Measurements from ENCODE around the gene ZNF384. TPM values are rescaled to one million over a fixed set of nuclear protein-coding genes. Genes with fewer than 3 reads are reported as not detected.

ZNF384 gene
- total and polyA plus RNA-seq, 2 experiments from 2014 or later: 20.5 to 35.9 TPM

GRCh38 chr12:6652391-6652790, 36.8 kb downstream of the ZNF384 start:
- H3K27me3 ChIP-seq (ENCODE audit: insufficient read depth): no peaks in the 10 kb centered on the region
- peaks cover 10% of the 10 kb centered on the region for H3K36me3 ChIP-seq (ENCODE audit: insufficient read depth)
- no peaks in the 10 kb centered on the region for H3K4me1 Mint-ChIP-seq
- H4K20me1 ChIP-seq (replicated peaks; ENCODE audit: insufficient read depth): peaks cover 7% of the 10 kb centered on the region; the same call in 1 of the 2 replicates
- no peaks in the 10 kb centered on the region for H3K27me3 Mint-ChIP-seq (ENCODE audit: insufficient read depth, low read depth, poor library complexity)
- no peak overlapping the region for H3K4me2 ChIP-seq
- no peak overlapping the region for H2AFZ ChIP-seq
- peaks cover 15% of the 10 kb centered on the region; the same call in 1 of the 2 replicates for H3F3A ChIP-seq (replicated peaks; ENCODE audit: low read depth)
- peak; percentile 62 for DNase-seq (ENCODE audit: low spot score)
- H3K36me3 Mint-ChIP-seq (ENCODE audit: low read depth): peaks cover 39% of the 10 kb centered on the region
- ATAC-seq: no peak
- no peak overlapping the region for H3K4me3 ChIP-seq
- no peaks in the 10 kb centered on the region for H3K9me2 ChIP-seq (ENCODE audit: insufficient read depth)
- no peaks in the 10 kb centered on the region for H3K4me1 ChIP-seq (ENCODE audit: insufficient read depth)
- H3K27ac ChIP-seq (ENCODE audit: low read depth): no peak overlapping the region
- no peaks in the 10 kb centered on the region for H3K79me2 ChIP-seq (replicated peaks; ENCODE audit: insufficient read depth)
- no peak overlapping the region for H3K27ac Mint-ChIP-seq
- no peaks in the 10 kb centered on the region; the same call in 2 of the 3 replicates for H3K9me3 Mint-ChIP-seq
- no peak for TF ChIP-seq JUNB (IDR thresholded peaks at IDR 0.05; ENCODE audit: unreplicated experiment)
- peak; percentile 39 to 49 for TF ChIP-seq CTCF (conservative IDR thresholded peaks at IDR 0.05; ENCODE audit: low read depth in 2 of 2)
- no peak overlapping the region; the same call in 2 of the 3 replicates for H3K4me3 Mint-ChIP-seq

GRCh38 chr12:6650832-6651231, 38.3 kb downstream of the ZNF384 start:
- Histone ChIP-seq H3K79me2 (replicated peaks; ENCODE audit: insufficient read depth) (no peaks in the 10 kb centered on the region), H3K4me3 (no peak overlapping the region), H3K27ac (ENCODE audit: low read depth) (no peak overlapping the region), H3K36me3 (ENCODE audit: insufficient read depth) (peaks cover 10% of the 10 kb centered on the region), H3K4me1 (ENCODE audit: insufficient read depth) (no peaks in the 10 kb centered on the region), H3K9me2 (ENCODE audit: insufficient read depth) (no peaks in the 10 kb centered on the region), H4K20me1 (replicated peaks; ENCODE audit: insufficient read depth) (peaks cover 7% of the 10 kb centered on the region; the same call in 1 of the 2 replicates), H3K4me2 (no peak overlapping the region), H3K27me3 (ENCODE audit: insufficient read depth) (peaks cover 11% of the 10 kb centered on the region), H2AFZ (no peak overlapping the region), H3F3A (replicated peaks; ENCODE audit: low read depth) (peaks cover 15% of the 10 kb centered on the region; the same call in 1 of the 2 replicates)
- DNase-seq (ENCODE audit: low spot score) (no peak), ATAC-seq (no peak)
- Mint-ChIP-seq H3K27me3 (ENCODE audit: insufficient read depth, low read depth, poor library complexity) (no peaks in the 10 kb centered on the region), H3K27ac (no peak overlapping the region), H3K4me3 (no peak overlapping the region), H3K9me3 (no peaks in the 10 kb centered on the region), H3K4me1 (no peaks in the 10 kb centered on the region), H3K36me3 (ENCODE audit: low read depth) (peaks cover 33% of the 10 kb centered on the region)
- no peak for TF ChIP-seq CREB1 (CRISPR knock-in tag; IDR thresholded peaks at IDR 0.05; ENCODE audit: low read depth)
- TF ChIP-seq STAT1 (IDR thresholded peaks at IDR 0.05; ENCODE audit: unreplicated experiment): no peak
- TF ChIP-seq EZH2phosphoT487 (IDR thresholded peaks at IDR 0.05; ENCODE audit: unreplicated experiment): no peak
- TF ChIP-seq, protein P1, sequence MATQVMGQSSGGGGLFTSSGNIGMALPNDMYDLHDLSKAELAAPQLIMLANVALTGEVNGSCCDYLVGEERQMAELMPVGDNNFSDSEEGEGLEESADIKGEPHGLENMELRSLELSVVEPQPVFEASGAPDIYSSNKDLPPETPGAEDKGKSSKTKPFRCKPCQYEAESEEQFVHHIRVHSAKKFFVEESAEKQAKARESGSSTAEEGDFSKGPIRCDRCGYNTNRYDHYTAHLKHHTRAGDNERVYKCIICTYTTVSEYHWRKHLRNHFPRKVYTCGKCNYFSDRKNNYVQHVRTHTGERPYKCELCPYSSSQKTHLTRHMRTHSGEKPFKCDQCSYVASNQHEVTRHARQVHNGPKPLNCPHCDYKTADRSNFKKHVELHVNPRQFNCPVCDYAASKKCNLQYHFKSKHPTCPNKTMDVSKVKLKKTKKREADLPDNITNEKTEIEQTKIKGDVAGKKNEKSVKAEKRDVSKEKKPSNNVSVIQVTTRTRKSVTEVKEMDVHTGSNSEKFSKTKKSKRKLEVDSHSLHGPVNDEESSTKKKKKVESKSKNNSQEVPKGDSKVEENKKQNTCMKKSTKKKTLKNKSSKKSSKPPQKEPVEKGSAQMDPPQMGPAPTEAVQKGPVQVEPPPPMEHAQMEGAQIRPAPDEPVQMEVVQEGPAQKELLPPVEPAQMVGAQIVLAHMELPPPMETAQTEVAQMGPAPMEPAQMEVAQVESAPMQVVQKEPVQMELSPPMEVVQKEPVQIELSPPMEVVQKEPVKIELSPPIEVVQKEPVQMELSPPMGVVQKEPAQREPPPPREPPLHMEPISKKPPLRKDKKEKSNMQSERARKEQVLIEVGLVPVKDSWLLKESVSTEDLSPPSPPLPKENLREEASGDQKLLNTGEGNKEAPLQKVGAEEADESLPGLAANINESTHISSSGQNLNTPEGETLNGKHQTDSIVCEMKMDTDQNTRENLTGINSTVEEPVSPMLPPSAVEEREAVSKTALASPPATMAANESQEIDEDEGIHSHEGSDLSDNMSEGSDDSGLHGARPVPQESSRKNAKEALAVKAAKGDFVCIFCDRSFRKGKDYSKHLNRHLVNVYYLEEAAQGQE (IDR thresholded peaks at IDR 0.05; ENCODE audit: unreplicated experiment): no peak
- no peak for TF ChIP-seq POLR2AphosphoS5 (IDR thresholded peaks at IDR 0.05; ENCODE audit: low read depth)
- TF ChIP-seq NANOG (IDR thresholded peaks at IDR 0.05; ENCODE audit: borderline replicate concordance): no peak
- TF ChIP-seq, protein P2, sequence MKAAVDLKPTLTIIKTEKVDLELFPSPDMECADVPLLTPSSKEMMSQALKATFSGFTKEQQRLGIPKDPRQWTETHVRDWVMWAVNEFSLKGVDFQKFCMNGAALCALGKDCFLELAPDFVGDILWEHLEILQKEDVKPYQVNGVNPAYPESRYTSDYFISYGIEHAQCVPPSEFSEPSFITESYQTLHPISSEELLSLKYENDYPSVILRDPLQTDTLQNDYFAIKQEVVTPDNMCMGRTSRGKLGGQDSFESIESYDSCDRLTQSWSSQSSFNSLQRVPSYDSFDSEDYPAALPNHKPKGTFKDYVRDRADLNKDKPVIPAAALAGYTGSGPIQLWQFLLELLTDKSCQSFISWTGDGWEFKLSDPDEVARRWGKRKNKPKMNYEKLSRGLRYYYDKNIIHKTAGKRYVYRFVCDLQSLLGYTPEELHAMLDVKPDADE (IDR thresholded peaks at IDR 0.05): no peak
- TF ChIP-seq CTCF (conservative IDR thresholded peaks at IDR 0.05; ENCODE audit: low read depth in 2 of 2): no peak
- TF ChIP-seq EZH2 (IDR thresholded peaks at IDR 0.05; ENCODE audit: low read depth, unreplicated experiment): no peak
- TF ChIP-seq ZNF114 (CRISPR knock-in tag; IDR thresholded peaks at IDR 0.05): no peak

Data from GM23338 (cell line).